Activated T-helper 1 cell treated with Interleukin-2 at 50 U/mL for 16 hours (primary cell): ENCODE measurements around the gene ASIC3.
A peak's percentile ranks its signal among the peaks of the same experiment; 100 is the strongest.

Experiments used
- DNase-seq: peaks from one replicate; pipeline ENCODE4 v3.0.0-alpha.2; 2020; ENCODE audit warnings: low read depth

Gene ASIC3

DNA sequence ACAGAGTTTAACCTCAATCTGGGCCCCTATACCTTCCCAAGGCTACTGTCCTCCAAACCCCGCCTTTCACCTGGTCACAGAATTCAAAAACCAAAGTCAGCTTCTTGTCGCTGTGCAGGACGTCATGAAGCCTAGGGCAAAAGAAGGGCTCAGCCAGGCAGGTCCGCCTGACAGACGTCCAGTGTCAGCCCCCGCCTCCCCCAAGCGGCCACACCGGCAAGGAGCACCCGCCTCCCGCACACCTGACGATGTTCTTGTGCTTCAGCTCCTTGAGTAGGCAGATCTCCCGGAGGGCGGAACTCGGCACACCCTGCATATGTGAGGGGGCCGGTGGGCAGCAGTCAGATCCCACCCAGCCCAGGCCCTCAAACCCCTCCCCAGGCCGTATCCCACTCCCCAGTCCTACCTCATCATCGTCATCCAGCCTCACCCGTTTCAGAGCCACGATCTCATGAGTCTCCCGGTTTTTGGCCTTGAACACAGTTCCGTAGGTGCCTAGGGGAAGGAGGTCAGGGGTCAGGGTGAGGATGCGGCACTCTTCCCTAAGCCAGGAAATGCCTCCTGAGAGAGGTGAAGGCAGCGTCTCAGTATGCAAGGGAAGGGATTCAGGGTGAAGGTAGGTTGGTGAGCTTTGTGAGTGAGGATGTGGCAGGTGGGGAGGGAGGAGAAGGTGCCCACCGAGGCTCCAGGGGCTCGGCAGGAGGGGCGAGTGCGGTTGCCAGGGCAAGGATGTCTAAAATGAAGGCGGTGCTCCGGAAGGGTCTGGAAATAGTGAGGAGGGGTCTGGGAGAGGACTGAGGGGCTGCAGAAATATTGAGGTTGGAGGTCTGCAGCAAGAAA, 8.6 kb downstream of the ASIC3 start:
- no peak for DNase-seq

DNA sequence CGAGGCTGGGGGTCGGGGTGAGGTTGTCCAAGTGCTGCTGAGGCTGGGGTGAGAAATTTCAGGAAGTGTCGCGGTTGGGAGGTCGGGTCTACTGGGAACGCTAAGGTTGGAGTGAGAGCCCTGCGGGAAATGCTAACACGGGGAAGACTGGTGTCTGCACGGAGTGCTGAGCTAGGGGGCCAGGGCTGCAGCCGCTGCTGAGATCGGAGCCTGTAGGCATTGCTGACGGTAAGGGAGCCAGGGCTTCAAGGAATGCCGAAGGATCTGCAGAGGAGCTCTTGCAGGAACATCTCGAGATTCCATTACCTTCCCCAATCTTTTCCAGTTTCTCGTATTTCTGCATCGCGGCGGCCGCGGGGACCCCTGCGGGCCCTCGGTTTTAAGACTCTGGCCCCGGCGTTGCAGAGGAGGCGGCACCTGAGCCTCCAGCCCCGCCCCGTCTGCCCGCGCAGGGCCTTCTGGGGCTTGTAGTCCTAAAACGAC, 9.2 kb downstream of the ASIC3 start, which contains the start of gene CDK5:
CDK5 (minus strand) TSS at position 392 of the 483 bp plus-strand sequence; CDS start at position 343, 49 bp downstream.
- no peak for DNase-seq

DNA sequence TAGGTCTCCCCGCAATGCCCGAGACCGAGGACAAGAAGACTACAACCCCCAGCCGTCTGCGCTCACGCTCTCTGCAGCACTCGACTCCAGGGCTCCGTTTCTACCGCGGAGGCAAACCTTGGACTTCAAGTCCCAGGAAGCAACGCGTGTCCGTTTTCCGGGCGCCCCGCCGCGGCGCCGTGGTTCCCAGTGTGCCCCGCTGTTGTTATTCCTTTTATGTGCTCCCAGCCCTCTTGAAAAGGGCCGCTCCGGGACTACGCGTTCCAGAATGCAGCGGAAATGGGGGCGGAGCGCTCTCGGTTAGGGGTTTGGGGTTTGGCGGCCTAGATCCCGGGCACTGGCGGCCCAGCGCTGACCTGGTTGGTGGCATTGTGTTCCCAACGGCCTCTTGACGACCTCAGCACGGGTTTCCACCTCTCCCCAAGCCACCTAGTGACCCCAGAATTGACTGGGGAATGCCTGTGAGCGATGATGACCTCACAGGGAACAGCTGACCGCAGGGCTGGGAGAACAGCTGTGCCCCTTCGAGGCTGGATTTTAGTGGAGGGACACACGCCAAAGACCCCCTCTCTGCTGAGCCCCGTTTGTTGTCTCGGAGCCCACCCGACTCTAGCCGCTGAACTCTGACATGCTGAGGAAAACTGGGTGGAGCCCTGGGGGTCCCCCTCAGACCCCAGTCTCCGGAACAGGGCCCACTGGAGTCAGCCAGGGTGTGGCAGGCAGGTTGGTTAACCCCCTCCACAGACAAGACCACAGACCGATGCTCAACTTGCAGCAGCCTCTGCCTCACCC, 9.9 kb downstream of the ASIC3 start:
- DNase-seq: peak; percentile 95

DNA sequence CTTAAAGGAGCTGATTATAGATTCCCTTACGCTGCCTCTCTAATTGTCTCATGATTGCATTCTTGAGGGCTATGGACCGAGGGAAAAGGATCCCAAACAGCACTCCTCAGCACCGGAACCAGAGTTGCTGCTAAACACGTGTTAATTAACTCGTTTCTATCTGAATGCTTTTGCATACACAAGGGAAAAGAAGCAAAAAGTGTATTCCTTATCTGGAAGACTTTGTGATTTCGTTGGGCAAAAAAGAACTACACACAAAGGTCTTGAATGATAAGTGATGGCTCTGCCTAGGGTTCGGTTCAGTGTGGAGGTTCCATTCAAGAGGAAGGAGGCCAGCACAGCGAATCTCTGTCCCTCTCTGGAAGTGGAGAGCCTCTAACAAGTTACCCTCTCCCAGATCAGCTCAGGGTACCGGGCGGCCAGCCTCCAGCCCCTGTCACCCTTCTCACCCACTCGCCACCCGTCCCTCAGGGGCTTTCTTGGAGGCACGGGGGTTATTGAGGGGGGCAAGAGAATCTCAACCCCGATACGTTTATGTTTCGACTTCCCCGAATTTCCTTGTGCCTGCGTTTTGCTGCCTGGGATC, 10.5 kb downstream of the ASIC3 start:
- DNase-seq: no peak

DNA sequence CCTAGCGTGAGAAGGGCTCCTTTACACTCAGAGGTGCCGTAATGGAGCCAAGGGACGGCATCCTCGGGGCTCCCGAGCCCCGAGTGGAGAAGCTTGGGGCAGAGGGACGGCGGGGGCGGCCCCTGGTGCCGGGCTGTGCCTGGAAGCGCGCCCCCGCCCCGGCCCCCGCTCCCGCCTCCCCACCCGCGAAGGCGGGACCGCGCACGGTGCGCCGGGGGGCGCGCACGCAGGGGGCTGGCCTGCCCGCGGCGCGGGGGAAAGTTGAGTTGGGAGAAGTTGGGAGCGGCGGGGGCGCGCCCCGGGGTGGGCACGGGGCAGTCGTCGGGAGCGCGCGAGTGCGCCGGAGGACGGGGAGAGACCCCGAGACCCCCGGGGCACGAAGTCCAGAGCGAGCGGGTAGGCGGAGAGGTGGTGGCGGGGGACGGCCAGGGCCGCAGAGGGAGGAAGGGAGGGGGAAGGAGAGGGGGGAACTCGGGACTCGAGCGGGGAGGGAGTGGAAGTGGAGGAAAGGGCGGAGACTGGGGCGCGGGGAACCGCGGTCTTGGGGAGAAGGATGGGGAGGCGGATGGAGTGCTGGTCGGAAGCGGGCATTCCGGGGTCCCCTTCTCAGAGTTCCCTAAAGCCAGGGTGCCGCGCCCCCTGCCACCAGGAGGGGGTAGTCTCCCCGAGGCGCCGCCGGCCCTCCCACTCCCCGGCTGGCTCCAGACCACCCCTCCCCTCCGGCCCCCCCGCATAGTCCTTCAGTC, 11.2 kb downstream of the ASIC3 start, which contains the start of gene SLC4A2:
SLC4A2 (plus strand) TSS at position 223 of the 746 bp plus-strand sequence. CDS start 2,399 bp downstream, outside the sequence.
- DNase-seq: peak; percentile 63

DNA sequence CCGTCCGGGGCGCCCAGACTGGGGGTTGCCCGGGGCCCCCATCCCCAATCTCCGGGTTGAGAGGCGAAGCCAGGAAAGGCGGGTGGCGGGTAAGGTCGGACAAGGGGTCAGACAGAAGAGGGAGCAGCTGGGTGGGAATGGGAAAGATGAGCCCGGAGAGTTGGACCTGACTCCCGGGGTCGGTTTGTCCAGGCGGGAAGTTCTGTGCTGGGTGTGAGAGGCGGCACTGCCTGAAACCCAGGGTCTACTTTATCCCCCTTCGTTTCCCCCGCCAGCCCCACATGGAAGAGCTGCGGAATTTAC, 11.7 kb downstream of the ASIC3 start:
- DNase-seq: no peak

DNA sequence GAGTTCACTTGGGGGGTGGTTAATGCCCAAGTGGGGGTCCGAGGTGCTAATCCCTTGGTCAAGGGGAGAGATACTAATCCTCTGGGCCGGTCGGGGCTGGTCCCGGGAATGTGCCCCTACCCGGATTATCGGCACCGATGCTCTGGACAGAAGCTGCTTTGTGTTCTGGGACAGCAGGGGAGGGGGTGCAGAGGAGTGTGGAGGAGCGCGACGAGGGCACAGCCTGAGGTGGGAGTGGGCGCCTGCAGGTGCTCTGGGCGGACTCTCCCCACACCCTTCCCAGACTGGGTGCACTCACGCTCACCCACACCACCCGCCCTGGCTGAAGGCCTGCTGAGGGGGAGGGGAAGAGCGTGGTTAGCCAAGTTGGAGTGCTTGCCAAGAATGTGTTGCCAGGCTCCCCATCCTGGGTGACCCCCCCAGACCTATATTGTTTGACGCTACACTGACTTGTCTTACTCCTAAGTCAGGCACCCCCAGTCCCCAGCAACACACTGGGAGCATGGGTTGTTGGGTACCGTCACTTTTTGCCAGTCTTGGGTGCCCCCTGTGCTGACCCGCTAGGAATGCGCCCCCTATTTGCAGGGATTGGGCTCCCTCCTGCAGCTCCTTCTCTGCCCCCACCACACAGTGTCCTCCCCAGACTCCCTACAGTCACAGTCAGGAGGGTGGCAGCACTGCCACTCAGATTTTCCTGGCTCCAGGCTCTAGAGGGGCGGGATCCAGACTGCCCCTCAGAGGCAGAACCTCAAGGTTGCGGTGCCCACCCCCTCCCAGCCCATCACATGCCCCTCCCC, 12.3 kb downstream of the ASIC3 start:
- no peak for DNase-seq

DNA sequence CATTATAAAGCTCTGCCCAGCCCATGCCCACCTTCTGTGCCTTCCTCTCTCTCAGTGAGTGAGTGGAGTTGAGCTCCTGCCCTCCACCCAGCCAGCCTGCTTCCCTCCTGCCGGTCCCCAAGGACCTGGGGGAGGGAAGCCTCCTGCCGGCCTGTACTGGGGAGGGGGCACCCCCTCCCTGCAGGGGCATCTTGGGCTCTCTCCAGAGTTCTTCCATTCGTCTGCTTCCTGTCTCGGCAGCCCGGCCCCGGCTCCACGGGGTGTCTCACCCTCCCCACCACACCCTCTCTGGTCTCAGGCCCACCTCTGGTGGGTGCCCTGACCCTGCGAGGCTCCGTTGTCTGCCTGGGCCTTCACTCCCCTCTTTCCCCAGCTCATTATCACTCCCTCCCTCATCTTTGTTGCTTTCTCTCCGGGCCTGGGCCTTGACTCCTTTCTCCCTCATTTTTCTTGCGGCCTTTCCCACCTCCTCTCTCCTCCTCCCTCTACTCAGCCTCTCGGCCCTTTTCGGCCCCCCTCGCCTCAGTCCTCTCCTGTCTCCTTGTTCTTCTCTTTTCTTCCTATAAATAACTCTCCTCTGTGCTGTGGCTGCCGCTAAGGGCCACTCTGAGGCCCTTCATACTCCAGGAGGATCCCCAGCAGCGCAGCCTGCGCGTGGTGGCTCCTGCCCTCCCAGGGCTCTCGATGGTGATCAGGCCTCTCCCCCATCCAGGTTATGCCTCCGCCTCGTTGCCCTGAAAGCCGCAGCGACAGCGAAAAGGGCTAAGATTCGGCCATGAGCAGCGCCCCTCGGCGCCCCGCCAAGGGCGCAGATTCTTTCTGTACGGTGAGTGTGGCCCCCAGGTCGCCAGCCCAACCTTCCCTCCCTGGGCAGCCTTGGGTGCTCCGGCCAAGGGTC, 13.1 kb downstream of the ASIC3 start:
- DNase-seq: no peak

DNA sequence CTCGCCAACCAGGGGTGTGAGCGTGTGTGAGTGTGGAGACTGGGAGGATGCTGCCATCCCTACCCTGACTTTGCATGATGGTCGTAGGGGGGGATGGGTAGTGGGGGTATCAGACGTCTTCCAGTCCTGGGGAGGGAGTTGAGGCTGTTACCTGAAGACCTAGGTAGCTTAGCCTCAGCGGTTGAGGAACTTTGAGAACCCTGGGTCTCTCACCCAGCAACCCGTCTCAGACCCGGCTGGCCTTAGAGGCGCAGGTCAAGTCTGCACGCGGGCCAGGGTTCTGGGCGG, 13.7 kb downstream of the ASIC3 start:
- DNase-seq: no peak

DNA sequence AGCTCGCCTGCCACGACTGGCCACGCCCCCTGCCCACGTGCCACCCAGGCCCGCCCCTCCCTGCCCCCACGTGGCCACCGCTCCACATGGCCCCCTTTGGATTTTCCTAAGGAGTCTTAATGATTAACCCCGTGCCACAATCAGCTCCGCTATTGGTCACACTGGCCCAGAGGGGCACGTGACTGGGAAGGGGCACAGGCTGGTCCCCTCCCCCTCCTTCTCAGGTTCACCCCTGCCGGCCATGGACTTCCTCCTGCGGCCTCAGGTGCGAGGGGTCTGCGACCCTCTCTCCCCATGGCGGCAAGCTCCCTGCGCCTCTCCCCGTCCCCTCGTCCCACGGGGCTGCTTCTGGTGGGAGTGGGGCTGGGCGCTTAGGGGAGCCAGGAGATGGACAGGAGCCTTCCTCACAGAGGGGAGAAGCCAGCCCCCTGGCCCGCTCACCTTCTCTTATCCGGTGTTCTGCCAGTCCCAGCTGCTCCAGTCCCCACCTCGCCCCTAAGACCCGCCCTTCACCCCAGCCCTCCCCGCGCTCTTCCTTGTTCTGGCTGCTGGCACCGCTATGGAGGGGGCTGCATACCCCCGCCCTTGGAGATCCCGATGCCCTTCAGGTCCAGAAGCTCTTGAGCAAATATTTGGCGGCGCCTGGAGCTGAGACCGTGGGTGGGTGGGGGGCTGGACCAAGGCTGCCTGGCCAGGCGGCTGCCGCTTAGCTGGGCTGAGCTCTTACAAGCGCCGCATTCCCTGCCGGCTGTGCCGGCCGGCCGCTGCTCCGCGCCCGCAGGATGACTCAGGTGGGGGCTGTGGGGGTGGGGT, 14.3 kb downstream of the ASIC3 start:
- DNase-seq: no peak

DNA sequence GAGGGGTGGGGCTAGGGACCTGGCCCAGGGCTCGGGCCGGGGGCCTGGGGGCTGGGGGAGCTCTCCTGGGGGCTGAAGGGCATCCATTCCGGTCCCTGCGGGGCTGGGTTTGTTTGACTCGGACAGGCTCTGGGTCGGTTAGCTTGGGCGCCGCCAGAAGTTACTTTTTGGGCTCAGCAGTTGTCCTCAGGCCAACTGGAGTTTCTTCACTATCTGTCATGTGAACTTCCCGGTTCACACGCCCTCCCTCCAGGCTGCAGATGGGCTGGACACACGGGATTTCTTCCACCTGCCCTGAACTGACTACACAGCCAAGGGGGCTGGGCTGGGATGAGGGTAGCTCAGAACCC, 14.9 kb downstream of the ASIC3 start:
- DNase-seq: no peak

DNA sequence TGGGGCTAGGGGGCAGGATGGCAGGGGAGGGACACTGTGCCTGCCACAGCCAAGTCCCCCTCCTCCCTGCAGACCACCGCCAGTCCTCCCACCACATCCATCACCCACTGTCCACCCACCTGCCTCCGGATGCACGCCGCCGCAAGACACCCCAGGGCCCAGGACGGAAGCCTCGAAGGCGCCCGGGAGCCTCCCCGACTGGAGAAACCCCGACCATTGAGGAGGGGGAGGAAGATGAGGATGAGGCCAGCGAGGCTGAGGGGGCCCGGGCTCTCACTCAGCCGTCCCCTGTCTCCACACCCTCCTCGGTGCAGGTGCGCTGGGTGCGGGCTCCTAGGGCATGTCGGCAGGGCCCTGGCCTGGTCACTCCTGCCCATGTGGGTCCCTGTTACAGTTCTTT, 16.1 kb downstream of the ASIC3 start:
- DNase-seq: no peak

DNA sequence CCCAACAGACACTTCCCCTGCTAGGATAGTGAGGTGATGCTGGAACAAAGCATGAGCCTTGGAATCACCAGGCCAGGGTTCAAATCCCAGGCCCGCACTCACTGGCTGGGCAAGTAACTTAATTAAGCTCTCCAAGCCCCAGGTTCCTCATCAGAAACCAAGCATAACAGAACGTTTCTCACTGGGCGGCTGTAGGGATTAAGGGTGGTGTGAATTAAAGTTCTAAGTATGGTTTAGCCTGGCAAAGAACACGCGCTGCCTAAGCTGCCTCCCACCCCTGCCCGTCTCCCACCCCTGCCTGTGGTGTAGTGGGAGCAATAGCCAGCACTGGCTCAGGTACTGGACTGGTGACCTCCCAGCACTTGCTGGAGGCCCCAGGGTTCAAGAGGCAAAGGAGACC, 16.7 kb downstream of the ASIC3 start:
- DNase-seq: no peak

DNA sequence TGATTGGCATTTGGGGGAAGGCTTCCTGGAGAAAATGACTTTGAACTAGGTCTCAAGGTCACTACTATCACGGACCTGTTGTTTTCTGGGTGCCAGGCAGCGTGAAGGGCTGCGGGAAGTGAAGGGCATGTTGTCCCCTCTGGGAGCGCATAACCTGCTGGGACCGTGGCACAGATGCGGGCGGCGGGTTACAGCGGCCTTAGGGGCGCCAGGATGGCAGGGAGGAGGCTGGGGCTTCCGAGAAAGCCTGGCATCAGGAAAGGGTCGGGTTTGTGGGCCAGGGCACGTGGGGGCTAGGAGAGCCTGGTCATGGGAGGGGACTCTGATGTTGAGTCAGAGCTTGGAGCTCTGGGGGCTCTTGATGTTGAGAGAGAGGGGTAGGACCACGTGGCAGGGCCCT, 17.2 kb downstream of the ASIC3 start:
- DNase-seq: no peak

DNA sequence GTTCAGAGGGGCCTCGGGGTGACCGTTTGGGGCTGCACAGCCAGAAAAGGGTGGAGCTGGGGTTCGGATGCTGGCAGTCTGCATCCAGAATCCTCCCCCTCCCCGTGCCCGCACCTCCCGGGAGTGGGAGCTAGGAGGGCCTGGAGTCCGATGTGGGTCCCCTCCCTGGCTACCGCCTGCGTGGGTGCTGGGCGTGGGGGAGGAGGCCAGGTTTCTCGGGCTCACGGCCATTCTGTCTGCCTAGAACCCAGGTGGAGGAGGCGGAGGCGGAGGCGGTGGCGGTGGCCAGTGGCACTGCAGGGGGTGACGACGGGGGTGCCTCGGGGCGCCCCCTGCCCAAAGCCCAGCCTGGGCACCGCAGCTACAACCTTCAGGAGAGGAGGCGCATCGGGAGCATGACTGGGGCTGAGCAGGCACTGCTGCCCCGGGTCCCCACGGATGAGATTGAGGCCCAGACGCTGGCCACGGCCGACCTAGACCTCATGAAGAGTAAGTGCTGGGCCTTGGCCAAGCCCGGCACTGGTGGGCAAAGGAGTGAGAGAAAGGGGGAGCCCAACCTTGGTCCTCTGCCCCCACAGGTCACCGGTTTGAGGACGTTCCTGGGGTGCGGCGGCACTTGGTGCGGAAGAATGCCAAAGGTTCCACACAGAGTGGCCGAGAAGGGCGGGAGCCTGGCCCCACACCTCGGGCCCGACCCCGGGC, 18.1 kb downstream of the ASIC3 start:
- DNase-seq: no peak

DNA sequence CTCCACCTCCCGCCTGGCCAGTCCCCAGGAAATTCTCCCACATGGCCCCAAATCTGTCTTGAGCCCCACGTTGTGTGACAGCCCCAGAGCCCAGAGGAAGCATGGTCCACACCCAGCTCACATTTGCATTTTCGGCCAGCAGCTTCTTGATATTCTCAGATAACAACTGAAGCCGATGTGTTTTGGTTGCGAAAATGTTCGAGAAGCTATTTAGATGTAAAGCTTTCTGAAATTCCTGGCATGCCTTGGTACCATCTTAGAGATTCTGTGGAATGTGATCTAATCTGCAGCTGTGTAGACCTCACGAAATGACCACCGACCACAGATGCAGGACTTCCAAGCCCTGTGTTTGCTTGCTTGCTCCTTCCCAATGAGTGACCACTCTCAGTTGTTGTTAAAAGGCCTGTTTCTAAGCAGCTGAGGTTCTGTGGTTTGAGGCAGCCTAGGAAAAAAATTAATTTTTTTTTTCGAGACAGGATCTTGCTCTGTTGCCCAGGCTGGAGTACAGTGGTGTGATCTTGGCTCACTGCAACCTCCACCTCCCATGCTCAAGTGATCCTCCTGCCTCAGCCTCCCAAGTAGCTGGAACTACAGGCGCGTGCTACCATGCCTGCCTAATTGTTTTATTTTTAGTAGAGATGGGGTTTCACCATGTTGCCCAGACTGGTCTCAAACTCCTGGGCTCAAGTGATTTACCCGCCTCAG, 19.9 kb downstream of the ASIC3 start:
- no peak for DNase-seq

DNA sequence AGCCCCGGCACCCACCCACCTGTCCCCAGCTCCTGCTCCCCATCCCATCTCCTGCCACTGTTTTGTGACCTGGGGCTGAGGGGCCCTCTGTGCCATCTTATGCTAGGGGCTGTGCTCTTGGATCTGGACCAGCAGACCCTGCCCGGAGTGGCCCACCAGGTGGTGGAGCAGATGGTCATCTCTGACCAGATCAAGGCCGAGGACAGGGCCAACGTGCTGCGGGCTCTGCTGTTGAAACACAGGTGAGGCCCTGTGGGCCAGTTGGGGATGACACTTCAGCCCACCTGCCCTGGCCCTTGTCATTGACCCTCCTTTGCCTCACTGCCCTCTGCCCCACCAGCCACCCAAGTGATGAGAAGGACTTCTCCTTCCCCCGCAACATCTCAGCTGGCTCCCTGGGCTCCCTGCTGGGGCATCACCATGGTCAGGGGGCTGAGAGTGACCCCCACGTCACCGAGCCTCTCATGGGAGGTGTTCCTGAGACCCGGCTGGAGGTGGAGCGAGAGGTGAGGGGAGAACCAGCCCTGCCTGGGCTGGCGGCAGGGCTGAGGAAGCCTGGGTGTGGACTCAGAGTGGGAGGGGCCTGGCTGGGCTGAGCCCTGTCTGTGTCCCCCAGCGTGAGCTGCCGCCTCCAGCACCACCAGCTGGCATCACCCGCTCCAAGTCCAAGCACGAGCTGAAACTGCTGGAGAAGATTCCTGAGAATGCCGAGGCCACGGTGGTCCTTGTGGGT, 21.7 kb downstream of the ASIC3 start:
- DNase-seq: no peak

DNA sequence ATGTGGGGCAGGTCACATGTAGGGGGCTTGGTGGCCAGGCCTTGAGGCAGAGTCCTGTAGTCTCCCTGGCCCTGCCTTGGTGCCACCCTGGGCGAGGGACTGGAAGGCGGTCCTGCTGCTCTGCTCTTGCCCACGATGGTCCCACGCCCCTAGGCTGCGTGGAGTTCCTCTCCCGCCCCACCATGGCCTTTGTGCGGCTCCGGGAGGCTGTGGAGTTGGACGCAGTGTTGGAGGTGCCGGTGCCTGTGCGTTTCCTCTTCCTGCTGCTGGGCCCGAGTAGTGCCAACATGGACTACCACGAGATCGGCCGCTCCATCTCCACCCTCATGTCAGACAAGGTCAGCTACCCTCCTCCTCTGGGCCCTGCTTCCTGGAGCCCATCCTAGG, 22.2 kb downstream of the ASIC3 start:
- no peak for DNase-seq
